HS-5 (cell line): ENCODE results near the gene FBXO44.

ENCODE experiments used
- DNase-seq: peaks from one replicate; pipeline ENCODE4 v3.0.0-alpha.2; 2012; ENCODE audit warnings: low read depth

Gene FBXO44

DNA sequence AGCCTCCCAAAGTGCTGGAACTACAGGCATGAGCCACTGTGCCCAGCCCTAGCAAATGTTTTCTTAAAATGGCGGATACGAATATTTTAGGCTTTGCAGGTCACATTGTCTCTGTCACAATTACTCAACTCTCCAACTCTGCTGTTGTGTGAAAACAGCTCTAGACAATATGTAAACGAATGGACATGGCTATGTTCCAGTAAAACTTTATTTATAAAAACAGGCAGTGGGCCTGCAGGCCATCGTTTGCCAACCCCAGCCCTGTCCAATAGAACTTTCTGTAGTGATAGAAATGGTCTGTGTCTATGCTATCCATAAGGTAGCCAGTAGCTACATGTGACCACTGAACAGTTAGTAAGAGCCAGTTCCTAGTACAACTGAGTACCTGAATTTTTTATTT is 5.1 kb downstream of the FBXO44 start:
- DNase-seq = no peak

DNA sequence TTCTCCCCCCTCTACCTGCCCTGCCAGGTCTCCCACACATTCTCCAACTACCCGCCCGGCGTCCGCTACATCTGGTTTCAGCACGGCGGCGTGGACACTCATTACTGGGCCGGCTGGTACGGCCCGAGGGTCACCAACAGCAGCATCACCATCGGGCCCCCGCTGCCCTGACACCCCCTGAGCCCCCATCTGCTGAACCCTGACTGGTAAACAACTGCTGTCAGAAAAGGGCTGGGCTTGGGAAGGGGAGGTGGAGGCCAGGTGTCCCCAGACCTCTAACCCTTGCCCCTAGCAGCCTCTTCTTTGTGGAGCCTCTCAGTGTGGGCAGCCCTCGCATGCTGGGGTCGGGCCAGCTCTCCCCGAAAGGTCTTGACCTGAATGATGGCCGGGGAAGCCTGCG is 6.4 kb downstream of the FBXO44 start:
- DNase-seq = no peak

DNA sequence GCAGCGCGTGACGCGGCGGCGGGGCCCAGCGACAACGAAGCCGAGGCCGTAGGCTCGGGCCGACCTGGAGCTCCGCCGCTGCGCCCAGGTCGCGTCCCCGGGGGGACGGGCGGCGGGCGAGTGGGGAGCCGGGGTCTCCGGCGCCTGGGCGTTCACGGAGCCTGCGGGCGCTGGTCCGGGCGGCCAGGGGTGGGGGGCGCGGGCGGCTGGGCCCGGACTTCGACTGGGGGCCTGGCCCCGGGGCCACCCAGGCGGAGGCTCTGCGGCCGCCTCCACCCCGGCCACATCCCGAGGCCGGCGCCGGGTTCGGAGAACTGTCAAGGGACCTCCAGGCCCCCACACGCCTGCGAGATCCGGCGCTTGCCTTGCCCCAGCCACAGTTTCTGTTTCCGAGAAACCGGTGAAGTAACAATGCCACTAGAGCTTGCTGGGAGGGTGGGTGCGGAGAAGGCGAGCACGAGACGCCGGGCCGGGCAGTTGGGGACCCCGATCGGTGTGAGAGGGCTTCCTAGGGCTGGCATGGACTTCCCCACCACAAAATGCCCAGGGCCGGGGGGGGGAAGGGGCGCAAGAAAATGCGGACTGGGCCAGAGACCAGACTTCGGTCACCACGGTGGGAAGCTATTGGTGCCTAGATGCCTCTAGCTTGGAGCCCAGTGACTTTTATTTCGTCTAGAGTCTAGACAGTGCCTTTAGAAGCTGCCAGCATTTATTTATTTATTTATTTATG is 9.8 kb downstream of the FBXO44 start:
- DNase-seq = no peak

GRCh38 chr1:11668516-11668915 is 13.8 kb downstream of the FBXO44 start:
- no peak for DNase-seq

GRCh38 chr1:11670747-11671146 is 16.1 kb downstream of the FBXO44 start:
- DNase-seq = no peak

DNA sequence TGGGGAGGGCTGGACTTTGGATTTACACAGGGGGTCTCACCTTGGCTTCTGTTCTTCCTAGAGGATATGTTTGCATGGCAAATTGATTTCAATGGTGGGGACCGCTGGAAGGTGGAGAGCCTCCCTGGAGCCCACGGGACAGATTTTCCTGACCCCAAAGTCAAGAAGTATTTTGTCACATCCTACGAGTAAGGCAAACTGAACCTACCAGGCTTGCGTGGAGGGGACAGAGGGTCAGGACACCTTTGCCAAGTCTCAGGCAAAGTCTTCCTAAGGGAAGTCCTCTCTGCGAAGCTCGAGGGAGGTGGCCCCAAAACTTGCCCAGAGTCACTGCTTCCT is 16.5 kb downstream of the FBXO44 start:
- DNase-seq = no peak

- no peak for DNase-seq
These were observed 17.0 kb downstream of the FBXO44 start for GRCh38 chr1:11671544-11672286.

GRCh38 chr1:11673089-11673769 is 18.6 kb downstream of the FBXO44 start:
- no peak for DNase-seq

- DNase-seq = no peak
These were observed 19.8 kb downstream of the FBXO44 start for GRCh38 chr1:11674488-11674887.

DNA sequence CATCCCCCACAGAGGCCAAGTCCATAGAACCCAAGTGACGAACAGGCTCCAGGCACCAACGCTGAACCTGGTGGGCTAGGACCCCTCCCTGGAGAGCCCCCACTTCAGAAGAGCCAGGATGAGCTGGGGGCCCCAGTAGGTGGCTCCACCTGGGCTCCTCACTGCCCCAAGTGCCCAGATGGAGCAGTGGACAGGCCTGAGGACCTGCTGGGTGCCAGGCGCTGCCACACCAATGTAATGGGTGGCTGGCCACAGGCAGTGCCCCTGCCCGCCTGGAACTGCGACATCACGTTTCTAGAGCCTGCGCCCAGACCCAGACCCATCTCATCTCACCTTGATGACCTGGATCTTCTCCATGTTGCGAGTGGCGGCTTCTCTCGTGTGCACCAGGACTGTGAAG is 20.6 kb downstream of the FBXO44 start:
- DNase-seq = no peak

GRCh38 chr1:11676386-11677103 is 21.9 kb downstream of the FBXO44 start:
- DNase-seq = no peak

DNA sequence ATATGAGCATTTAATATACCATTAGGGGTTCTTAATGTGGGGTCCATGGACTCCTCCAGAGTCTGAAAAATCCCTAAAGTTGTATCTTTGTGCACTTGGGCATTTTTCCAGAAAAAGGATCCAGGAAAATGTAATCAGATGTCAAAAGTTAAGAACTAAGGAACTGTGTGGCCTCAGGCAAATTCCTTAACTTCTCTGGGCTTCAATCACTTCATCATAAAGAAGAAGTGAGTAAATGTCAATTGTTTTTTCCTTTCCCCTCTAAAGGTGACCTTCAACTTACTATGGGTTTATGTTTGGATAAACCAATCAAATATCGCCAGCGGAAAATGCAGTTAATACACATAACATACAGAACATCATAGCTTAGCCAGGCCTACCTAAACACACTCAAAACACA is 23.8 kb downstream of the FBXO44 start:
- no peak for DNase-seq

- no peak for DNase-seq
These were observed 25.8 kb downstream of the FBXO44 start for GRCh38 chr1:11680270-11681070.

- peak; percentile 44 for DNase-seq
These were observed 26.5 kb downstream of the FBXO44 start, which contains the start of gene MAD2L2 for GRCh38 chr1:11681071-11681771. MAD2L2 (minus strand) TSS chr1:11681148; CDS start chr1:11680601, 547 bp downstream.

- no peak for DNase-seq
These were observed 27.7 kb downstream of the FBXO44 start for GRCh38 chr1:11682287-11682771.

DNA sequence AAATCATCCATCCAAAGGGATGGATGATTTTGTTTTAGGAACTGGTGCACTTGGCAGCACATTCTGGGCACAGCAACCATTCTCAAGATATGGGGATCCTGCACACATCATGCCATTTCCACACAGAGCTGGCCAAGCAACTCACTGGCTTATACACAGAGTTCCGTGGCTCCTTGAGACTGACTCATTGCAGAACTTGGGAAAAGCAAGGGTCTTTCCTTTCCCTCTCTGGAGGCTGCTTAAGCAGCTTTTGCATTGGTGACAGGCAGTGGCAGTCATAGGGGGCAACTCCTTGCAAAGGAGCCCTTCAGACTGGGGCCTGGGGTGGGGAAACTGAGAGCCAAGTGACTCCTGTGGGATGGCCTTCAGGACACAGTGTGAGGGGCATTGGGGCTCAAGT is 28.1 kb downstream of the FBXO44 start:
- DNase-seq = no peak

DNA sequence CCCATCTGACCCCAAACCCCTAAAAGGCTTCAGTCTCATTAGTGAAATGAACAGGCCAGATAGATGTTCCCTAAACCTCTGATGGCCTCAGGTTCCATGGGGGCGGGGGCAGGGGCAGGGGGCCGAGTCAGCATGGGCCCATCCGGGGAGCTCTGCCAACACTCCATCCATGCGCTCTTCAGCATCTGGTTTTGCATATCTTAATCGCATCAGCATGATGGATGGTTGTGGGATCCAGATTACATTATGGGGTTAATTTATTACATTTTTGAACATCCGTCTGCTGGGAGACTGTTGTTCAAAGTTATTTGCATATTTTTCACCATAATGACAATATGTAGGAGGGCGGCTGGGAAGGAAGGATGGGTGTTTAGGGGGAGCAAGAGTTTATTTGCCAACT is 29.4 kb downstream of the FBXO44 start:
- DNase-seq = no peak

GRCh38 chr1:11685210-11685752 is 30.6 kb downstream of the FBXO44 start:
- DNase-seq = no peak

DNA sequence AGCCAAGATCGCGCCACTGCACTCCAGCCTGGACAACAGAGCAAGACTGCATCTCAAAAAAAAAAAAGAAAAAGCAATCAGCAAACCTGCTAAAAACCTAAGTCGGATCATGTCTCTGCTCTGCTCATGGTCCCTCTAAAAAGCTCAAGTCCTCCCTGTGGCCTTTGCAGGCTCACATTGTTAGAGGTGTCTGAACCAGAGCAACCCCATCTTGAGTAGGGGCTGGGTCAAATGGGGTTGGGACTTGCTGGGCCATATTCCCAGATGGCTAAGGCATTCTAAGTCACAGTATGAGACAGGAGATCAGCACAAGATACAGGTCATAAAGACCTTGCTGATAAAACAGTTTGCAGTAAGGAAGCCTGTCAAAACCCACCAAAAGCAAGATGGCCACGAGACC is 33.8 kb downstream of the FBXO44 start:
- DNase-seq = no peak
